ENCODE data around the gene CYP11A1. TPM values are rescaled to one million over a fixed set of nuclear protein-coding genes. Genes with fewer than 3 reads are reported as not detected.

CYP11A1 gene
- total RNA-seq, 1 donor from 2014 or later: 0.43 TPM

DNA sequence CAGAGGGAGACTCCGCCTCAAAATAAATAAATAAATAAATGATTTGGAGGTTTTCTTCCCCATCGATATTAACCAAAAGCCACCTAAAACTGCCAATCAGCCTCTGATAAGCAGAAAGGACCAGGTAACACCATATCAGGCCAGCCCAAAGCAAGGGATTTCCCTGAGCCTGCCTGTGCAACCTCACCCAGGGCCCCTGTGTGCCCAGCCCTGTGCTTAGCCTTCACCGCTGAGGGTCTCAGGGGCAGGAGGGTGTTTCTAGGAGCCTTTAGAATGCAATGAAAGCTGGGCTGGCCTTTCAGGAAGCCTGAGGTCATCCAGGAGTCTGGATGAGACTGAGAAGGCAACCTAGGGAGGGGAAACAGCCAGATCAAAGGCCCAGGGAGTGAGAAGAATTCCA, 35.4 kb downstream of the CYP11A1 start:
- Histone ChIP-seq H4K20me1 (ENCODE audit: insufficient read depth, low read length) (no peaks in the 10 kb centered on the region), H3K27ac (ENCODE audit: low read depth, low read length) (no peak overlapping the region), H2AFZ (ENCODE audit: low read depth, low read length) (no peak overlapping the region), H3K9me3 (ENCODE audit: insufficient read depth, low read depth, low read length) (no peaks in the 10 kb centered on the region), H3K36me3 (ENCODE audit: insufficient read depth, low read length) (no peaks in the 10 kb centered on the region), H3K4me1 (ENCODE audit: insufficient read depth, low read length) (peaks cover 5% of the 10 kb centered on the region), H3K4me2 (ENCODE audit: low read length) (no peak overlapping the region), H3K4me3 (ENCODE audit: insufficient read depth, low read depth, low read length) (no peak overlapping the region), H3K9ac (ENCODE audit: low read length) (no peak overlapping the region), H3K79me2 (ENCODE audit: insufficient read depth, low read length) (no peaks in the 10 kb centered on the region), H3K27me3 (ENCODE audit: insufficient read depth, low read length) (peaks cover 2% of the 10 kb centered on the region)
- Mint-ChIP-seq H3K27me3 (ENCODE audit: low read depth, unreplicated experiment) (peaks cover 55% of the 10 kb centered on the region), H3K4me3 (ENCODE audit: unreplicated experiment) (no peak overlapping the region), H3K27ac (ENCODE audit: unreplicated experiment) (no peak overlapping the region), H3K4me1 (ENCODE audit: low read depth, unreplicated experiment) (no peaks in the 10 kb centered on the region), H3K9me3 (ENCODE audit: unreplicated experiment) (peaks cover 11% of the 10 kb centered on the region), H3K36me3 (ENCODE audit: low read depth, unreplicated experiment) (no peaks in the 10 kb centered on the region)
- no peak for DNase-seq (ENCODE audit: low read depth)
- FAIRE-seq: no peak
- TF ChIP-seq EZH2 (IDR thresholded peaks at IDR 0.05; ENCODE audit: insufficient read depth, low read length) (no peak), CTCF (IDR thresholded peaks at IDR 0.05; ENCODE audit: insufficient read depth, low read depth, low read length) (no peak)

DNA sequence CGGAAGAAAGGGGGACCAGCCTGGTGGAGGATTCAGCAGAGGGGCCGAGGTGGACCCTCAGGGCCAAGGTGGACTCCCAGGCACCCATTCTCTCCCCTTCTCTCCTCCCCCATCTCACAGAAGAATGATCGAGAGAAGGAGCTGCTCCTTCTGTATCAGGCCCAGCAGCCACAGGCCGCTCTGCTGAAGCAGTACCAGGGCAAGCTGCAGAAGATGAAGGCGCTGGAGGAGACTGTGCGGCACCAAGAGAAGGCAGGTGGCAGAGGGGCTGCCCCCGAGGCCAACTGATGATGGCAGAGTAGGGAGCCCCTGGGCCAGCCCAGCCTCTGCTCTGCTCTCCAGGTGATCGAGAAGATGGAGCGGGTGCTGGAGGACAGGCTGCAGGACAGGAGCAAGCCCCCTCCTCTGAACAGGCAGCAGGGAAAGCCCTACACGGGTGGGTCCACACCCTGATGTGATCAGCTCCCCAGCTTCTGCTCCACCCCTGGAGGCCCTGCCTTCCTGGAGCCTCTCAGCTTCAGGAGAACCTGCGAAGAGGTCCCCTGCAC, 36.5 kb downstream of the CYP11A1 start:
- TF ChIP-seq CTCF (IDR thresholded peaks at IDR 0.05; ENCODE audit: insufficient read depth, low read depth, low read length) (no peak), EZH2 (IDR thresholded peaks at IDR 0.05; ENCODE audit: insufficient read depth, low read length) (no peak)
- no peaks in the 10 kb centered on the region for H3K4me1 Mint-ChIP-seq (ENCODE audit: low read depth, unreplicated experiment)
- H3K9me3 Mint-ChIP-seq (ENCODE audit: unreplicated experiment): peaks cover 11% of the 10 kb centered on the region
- Histone ChIP-seq H2AFZ (ENCODE audit: low read depth, low read length) (no peak overlapping the region), H3K27ac (ENCODE audit: low read depth, low read length) (no peak overlapping the region), H3K9ac (ENCODE audit: low read length) (no peak overlapping the region), H3K79me2 (ENCODE audit: insufficient read depth, low read length) (no peaks in the 10 kb centered on the region), H3K4me3 (ENCODE audit: insufficient read depth, low read depth, low read length) (no peak overlapping the region), H3K4me2 (ENCODE audit: low read length) (no peak overlapping the region), H3K4me1 (ENCODE audit: insufficient read depth, low read length) (no peaks in the 10 kb centered on the region), H3K36me3 (ENCODE audit: insufficient read depth, low read length) (no peaks in the 10 kb centered on the region), H3K9me3 (ENCODE audit: insufficient read depth, low read depth, low read length) (no peaks in the 10 kb centered on the region), H3K27me3 (ENCODE audit: insufficient read depth, low read length) (peaks cover 2% of the 10 kb centered on the region), H4K20me1 (ENCODE audit: insufficient read depth, low read length) (no peaks in the 10 kb centered on the region)
- H3K27me3 Mint-ChIP-seq (ENCODE audit: low read depth, unreplicated experiment): peaks cover 55% of the 10 kb centered on the region
- FAIRE-seq: no peak
- H3K27ac Mint-ChIP-seq (ENCODE audit: unreplicated experiment): no peak overlapping the region
- no peaks in the 10 kb centered on the region for H3K36me3 Mint-ChIP-seq (ENCODE audit: low read depth, unreplicated experiment)
- H3K4me3 Mint-ChIP-seq (ENCODE audit: unreplicated experiment): no peak overlapping the region
- DNase-seq (ENCODE audit: low read depth): no peak

GRCh38 chr15:74328331-74329056, 39.0 kb downstream of the CYP11A1 start:
- Histone ChIP-seq H3K4me3 (ENCODE audit: insufficient read depth, low read depth, low read length) (no peak overlapping the region), H3K36me3 (ENCODE audit: insufficient read depth, low read length) (no peaks in the 10 kb centered on the region), H2AFZ (ENCODE audit: low read depth, low read length) (peak overlapping the region; percentile 18), H3K9ac (ENCODE audit: low read length) (no peak overlapping the region), H3K79me2 (ENCODE audit: insufficient read depth, low read length) (no peaks in the 10 kb centered on the region), H3K9me3 (ENCODE audit: insufficient read depth, low read depth, low read length) (no peaks in the 10 kb centered on the region), H3K4me2 (ENCODE audit: low read length) (no peak overlapping the region), H3K4me1 (ENCODE audit: insufficient read depth, low read length) (no peaks in the 10 kb centered on the region), H3K27me3 (ENCODE audit: insufficient read depth, low read length) (peaks cover 2% of the 10 kb centered on the region), H4K20me1 (ENCODE audit: insufficient read depth, low read length) (no peaks in the 10 kb centered on the region), H3K27ac (ENCODE audit: low read depth, low read length) (no peak overlapping the region)
- TF ChIP-seq EZH2 (IDR thresholded peaks at IDR 0.05; ENCODE audit: insufficient read depth, low read length) (no peak), CTCF (IDR thresholded peaks at IDR 0.05; ENCODE audit: insufficient read depth, low read depth, low read length) (no peak)
- Mint-ChIP-seq H3K9me3 (ENCODE audit: unreplicated experiment) (peaks cover under 1% of the 10 kb centered on the region), H3K27ac (ENCODE audit: unreplicated experiment) (no peak overlapping the region), H3K27me3 (ENCODE audit: low read depth, unreplicated experiment) (peaks cover 59% of the 10 kb centered on the region), H3K36me3 (ENCODE audit: low read depth, unreplicated experiment) (no peaks in the 10 kb centered on the region), H3K4me3 (ENCODE audit: unreplicated experiment) (no peak overlapping the region), H3K4me1 (ENCODE audit: low read depth, unreplicated experiment) (no peaks in the 10 kb centered on the region)
- FAIRE-seq: no peak
- DNase-seq (ENCODE audit: low read depth): no peak
